CD4-positive, alpha-beta T cell treated with Interleukin-2 at 100 ng/mL for 4 hours (primary cell): ENCODE results near the gene TSPAN4.
A peak's percentile ranks its signal among the peaks of the same experiment; 100 is the strongest.

Experiments
- DNase-seq: peaks from one replicate; pipeline ENCODE4 v3.0.0-alpha.2; 2020; ENCODE audit warnings: low spot score

Gene TSPAN4

GRCh38 chr11:911031-911889, 68.6 kb downstream of the TSPAN4 start:
- peak; percentile 11 for DNase-seq

- DNase-seq = no peak
Observed at GRCh38 chr11:911890-912219, 69.2 kb downstream of the TSPAN4 start.

DNA sequence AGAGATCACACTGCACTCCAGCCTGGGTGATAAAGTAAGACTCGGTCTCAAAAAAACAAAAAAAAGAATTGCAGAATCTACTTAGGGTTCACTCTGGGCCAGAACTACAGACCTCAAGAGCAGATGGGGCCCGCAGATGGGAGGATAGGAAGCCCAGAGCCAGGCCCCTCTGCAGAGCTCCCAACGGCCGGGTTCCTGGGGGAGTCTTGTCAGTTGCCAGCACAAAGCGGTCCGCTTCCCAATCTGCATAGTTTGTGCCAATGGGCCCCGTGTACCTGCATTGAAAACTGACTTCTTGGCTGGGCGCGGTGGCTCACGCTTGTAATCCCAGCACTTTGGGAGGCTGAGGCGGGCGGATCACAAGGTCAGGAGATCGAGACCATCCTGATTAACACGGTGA, 69.6 kb downstream of the TSPAN4 start:
- DNase-seq = no peak

DNA sequence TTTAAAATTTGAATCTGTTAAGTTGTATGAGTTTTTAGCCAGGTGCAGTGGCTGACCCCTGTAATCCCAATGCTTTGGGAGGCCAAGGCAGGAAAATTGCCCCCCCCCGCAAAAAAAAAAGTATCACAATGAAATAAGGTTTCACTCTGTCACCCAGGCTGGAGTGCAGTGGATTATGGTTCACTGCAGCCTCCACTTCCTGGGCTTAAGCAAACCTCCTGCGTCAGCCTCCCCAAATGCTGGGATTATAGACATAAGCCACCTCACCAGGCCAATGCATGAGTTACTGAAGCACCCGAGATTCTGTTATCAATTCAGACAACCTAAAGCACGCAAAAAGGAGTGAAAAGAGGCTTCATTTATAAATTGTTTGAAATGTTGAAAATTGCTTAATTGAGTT, 70.4 kb downstream of the TSPAN4 start:
- DNase-seq = no peak

GRCh38 chr11:914204-914603, 71.6 kb downstream of the TSPAN4 start:
- no peak for DNase-seq

- DNase-seq = no peak
Observed at GRCh38 chr11:914747-915501, 72.3 kb downstream of the TSPAN4 start.
